GM21381 (cell line): ENCODE results near the gene ENTPD2.

Source experiments
- ATAC-seq: cut with Tn5 transposase; IDR thresholded peaks from one replicate; pipeline ENCODE4 v1.9.1; 2021; ENCODE audit warnings: mild to moderate bottlenecking, moderate library complexity; ENCODE audit not compliant: unreplicated experiment

Gene ENTPD2

DNA sequence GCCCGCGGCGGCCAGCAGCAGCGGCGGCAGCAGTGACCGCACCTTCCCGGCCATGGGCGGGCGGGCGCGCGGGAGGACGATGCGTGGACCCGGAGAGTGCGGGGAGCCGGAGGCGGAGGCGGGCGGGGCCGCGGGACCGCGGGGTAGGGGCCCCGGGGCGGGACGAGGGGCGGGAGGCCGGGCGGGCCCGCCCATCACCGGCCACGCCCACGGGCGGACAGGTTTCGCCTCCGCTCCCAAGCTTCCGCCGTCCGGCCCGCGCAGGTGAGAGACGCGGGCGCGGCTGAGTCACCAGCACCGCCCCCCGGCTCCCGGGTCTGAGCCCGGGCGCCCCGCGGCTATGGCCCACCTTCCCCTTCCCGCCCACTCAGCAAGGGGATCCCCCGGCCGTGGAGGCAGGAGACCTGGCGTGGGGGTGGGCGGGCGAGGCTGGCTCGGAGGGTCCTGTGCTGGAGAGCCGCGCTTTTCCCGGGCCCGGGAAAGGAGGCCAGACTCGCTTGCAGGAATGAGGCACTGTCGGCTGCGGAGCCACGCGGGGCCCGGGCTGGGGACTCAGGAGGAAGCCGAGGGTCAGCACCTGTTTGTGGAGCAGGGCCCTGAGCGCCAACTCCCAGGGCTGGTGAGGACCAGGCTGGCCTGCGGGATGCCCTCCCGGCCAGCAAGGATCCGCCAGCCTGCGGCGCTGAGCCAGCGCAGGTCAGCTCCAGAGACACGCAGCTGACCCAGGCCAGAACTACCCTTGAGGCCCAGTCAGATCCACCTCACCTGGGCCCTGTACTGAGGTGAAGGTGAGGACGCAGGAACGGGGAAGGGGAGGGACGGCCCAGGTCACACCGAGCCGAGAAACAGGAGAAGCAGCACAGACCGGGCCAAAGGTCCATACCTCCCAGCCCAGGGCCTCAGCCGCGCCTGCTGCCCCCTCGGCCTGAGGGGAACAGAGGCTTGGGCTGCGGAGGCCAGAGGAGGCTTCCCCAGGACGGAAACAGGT lies at the start of gene ENTPD2:
ENTPD2 (minus strand) TSS at position 118 of the 988 bp plus-strand sequence; CDS start at position 54, 64 bp downstream.
- ATAC-seq = no peak

DNA sequence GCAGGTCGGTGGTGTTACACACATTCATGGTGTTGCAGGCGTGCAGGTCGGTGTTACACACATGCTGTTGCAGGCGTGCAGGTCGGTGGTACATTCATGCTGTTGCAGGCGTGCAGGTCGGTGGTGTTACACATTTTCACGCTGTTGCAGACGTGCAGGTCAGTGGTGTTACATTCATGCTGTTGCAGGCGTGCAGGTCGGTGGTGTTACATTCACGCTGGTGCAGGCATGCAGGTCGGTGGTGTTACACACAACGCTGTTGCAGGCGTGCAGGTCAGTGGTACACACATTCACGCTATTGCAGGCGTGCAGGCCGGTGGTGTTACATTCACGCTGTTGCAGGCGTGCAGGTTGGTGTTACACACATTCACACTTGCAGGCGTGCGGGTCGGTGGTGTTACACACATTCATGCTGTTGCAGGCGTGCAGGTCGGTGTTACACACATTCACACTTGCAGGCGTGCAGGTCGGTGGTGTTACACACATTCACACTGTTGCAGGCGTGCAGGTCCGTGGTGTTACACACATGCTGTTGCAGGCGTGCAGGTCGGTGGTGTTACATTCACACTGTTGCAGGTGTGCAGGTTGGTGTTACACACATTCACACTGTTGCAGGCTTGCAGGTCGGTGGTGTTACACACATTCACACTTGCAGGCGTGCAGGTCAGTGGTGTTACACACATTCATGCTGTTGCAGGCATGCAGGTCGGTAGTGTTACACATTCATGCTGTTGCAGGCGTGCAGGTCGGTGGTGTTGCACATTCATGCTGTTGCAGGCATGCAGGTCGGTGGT lies 49.5 kb upstream of the ENTPD2 start:
- ATAC-seq = no peak

DNA sequence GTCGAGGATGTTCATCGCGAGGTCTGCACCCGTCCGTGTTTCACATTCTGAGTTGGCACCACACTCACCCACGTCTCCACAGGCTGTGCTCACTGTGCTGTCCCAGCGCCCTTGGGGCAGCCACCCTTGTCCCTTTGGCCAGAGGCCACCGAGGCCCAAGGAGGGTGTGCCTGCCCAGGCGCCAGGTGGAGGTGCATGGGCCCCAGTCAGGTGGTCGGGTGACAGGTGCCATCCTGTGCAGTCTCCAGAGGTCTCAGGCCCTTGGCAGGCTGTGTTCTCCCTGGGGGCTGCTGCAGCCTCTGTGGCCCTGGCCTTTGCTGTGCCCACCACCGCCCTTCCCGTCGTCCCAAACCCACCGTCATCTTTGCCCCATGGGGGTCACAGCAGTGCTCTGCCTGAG lies 45.4 kb upstream of the ENTPD2 start:
- no peak for ATAC-seq

DNA sequence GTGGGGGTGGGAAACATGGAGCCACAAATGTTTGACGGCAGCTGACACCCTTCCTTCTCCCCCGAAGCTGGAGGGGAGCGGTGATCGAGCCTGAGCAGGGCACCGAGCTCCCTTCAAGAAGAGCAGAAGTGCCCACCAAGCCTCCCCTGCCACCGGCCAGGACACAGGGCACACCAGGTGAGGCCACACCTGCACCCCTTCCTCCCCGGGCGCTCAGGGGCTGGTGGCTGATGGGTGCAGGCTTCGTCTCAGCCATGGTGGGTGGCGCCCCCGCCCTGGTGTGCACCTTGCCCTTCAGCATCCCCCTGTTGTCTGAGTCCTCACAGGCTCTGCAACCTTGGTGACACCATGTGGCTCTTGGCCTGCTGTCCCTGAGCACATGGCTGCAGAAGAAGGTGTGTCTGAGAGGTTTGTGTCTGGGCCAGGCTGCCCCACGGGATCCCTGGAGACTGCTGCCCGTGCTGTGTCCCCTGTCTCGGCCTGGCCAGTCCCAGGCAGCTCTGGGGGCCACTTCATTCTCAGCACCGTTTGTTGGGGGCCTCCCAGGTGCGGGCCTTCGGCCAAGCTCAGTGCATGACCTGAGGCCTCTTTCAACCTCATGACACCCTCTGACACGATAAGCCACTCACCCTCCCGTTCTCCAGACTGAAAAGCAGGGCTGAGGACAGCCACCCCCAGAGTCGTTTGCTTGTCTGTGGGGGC lies 44.1 kb upstream of the ENTPD2 start:
- no peak for ATAC-seq

DNA sequence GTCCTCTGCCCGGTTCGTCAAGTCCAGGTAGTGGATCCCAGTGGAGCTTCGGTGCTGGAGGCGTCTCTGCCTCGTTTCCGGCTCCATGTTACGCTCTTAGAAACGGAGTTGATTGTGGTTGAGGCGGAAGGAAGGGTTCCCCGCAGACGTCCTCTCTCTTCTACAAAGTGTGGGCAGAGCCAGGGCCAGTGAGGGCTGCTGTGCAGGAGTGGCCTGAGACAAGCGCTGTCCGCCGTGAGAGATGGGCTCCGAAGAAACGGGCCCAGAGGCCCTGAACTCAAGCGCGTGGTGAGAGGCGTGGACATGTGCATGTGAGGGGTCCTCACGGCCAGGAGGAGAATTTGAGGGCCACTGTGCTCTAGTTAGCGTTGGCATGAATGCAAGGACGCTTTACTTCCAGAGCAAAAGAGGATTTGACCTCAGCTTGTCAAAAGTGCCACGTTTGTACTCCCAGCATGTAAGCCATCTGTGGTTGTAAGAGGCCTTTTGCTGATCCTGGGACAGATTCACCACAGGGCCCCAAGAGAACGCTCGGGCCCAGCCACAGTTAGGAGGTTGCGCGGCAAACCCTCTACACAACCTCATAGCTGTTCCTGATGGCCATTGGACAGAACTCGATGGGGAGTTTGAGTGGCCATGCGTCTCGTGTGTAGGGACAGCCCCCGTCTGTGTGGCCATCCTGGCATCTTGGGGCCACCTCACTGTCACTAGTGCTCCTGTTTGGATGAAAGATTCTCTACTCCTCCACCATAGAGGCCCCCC lies 43.1 kb upstream of the ENTPD2 start:
- no peak for ATAC-seq

DNA sequence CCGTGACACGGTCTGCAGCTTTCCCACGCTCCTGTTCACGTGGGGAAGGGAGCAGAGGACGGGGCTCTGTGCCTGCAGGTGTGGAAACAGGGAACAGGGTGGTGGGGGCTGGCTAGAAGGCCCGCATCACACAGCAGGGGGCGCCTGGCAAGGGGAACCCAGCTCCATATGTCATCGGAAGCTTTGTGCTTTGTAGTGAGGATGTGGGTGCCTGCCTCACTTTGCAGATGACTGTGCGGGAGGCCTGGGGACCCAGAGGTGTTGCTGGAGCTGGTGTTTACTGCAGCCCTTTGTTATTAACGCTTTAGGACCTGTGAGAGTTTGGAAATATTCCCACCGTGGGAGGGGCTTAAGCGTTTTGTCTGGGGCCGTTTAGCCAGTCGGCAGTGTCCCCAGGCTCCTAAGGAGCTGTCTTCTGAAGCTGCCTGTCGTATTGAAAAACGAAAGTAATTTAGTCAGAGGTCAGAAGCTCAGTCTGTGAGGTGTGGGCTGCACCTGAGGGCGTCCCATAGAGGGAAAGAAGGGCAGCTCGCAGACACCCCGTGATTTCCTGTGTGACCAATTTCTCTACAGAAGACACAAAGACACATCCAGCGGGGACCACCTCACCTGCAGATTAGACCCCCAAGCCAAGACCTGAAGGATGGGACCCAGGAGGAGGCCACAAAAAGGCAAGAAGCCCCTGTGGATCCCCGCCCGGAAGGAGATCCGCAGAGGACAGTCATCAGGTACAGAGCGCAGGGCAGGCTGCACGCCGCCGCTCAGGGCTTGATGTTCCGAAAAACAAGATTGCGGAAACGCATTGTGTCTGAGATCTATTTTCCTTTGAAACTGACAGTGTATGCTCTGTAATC lies 42.0 kb upstream of the ENTPD2 start:
- ATAC-seq = peak; percentile 64

DNA sequence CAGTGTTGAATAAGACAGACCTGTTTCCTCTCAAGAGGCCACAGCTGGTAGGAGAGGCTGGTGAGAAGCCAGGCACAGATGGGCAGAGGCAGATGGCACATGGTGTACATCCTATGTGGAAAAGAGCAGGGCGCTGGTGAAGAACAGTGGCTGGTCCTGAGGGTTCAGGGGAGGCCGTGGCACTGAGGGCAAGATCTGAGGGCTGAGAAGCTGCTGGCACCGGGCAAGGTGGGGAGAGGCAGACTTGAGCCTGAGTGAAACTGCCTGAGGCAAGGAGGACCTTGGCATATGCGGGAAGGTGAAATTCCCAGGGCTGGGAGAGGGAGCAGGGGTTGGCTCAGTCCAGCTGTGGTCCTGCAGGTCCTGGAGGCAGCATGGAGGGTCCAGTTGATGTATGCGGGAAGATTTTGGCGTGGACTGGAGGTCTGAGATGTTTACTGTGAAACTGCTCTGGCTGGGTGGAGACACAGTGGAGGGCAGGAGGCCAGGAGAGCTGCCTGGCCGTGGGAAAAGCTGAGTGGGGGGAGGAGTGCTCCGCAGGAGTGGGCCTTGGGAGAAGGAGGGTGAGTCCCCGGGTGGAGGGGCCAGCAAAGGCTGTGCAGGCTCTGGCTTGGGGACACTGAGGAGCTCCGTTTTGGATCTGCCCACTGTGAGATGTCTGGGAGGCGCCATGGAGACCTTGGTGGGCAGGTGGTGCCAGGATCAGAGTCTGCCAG lies 35.5 kb upstream of the ENTPD2 start:
- no peak for ATAC-seq

DNA sequence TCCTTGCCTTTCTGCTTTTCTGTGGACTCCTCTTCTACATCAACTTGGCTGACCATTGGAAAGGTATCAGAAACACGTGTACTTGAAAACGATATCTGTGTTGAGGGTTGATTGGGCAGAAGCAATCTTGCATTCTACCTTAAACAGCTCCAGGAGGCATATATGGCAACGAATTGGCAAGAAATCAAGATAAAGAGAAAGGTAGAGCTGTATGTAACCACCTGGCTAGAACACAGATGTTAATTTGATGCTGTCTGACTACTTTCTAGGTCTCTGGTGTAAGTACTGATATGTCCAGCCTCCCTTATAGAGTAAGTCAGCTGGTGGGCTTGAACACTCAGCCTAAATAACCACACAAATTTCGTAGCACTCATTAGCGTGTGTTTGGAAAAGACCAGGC lies 34.3 kb upstream of the ENTPD2 start:
- no peak for ATAC-seq

DNA sequence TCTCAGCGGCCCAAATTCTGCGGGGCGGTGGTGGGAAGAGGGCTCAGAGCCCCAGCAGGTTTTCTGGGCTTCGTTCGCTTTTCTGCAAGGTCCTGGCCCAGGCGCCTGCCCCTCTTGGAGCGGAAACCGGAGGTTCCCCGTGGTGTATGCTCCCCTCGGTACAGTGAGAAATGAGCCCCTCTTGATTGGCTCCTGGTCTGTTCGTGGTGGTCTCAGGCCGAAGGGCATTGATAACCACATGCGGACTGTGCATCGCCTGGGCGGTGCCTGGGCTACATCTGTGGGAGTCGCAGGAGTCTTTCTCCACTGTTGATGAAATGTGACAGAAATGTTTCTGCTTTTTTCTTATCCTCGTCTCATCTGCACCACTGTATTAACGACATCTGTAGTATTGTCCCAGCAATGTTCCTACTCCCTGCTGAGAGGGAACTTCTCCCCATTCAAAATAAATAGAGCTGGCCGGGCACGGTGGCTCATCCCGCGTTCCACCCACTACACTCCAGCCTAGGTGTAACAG lies 33.6 kb upstream of the ENTPD2 start:
- ATAC-seq = no peak

DNA sequence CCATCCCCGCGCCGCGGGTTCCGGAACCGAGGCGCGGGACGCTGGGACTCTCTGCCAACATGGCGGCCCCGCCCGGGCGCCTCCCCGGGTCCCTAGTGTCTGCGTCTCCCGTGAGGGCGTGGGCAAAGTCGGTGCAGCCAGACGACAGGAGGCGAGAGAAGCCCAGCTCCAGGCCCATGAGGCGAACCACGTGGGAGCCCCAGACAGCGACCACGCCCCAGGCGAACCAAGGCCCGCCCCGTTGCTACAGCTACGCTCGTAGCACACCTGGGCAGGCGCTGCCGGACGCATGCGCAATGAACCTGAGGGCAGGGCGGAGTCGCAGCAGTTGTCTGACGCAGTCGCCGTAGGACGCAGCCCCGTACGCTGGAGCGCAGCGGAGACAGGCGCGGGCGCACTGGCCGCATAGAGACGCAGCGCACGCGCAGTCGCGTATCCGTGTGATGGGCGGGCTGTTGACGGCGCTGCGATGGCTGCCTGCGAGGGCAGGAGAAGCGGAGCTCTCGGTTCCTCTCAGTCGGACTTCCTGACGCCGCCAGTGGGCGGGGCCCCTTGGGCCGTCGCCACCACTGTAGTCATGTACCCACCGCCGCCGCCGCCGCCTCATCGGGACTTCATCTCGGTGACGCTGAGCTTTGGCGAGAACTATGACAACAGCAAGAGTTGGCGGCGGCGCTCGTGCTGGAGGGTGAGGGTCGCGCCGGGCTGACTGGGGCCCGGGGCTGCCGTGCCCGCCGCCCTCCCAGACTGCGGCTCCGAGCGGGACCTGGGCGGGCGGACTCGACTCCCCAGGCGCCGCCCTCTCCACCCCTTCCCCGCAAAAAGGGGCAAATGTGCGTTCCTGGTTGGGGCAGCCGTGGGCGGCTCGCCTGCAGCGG lies 32.9 kb upstream of the ENTPD2 start, which contains the start of gene MAN1B1:
MAN1B1 (plus strand) TSS at position 455 of the 878 bp plus-strand sequence; CDS start at position 470, 15 bp downstream.
- peak; percentile 78 for ATAC-seq

DNA sequence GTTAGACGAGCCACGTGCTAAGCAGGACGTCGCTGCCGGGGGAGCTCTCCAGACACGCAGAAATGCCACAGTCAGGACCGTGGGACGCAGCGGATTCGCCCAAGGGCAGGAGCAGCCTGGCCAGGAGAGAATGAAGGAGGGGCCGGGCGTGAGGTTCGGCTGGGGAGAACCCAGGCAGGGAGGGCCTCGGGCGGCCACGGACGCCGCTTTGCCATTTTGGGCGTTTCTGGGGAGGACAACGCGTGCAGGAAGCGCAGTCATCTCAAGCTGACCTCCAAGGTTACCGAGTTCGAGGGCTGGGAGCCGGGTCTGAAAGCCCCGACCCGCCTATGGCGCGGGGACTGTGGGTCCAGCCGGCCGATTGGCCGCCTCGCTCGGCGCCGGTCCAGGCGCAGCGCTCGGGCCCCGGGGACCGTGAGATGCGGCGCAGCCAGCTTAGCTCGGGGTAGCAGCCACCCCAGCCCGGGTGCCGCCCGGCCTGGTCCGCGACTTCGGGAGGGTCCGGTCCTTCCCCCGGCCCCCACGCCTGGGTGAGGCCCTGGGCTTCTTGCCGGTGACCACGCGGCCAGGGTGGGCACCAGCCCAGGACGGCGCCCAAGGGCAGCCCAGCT lies 32.2 kb upstream of the ENTPD2 start:
- ATAC-seq = no peak

DNA sequence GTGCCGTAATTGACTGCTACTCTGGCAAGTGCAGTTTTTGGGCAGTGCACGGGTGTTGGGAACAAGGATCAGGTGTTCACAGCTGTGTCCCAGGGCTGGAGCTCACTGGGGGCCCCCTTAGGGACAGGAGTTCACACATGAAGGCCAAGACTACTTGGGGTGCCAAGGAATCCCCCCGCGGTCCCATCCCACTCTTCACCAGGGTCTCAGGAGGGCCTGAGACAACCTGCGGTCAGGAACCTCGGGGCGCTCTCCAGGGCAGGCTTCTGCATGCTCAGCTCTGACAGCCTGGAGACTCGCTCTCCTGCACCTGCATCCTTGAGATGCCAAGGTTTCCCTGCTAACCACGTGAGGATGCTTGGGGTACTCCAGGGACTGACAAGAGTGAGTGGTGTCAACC lies 30.7 kb upstream of the ENTPD2 start:
- no peak for ATAC-seq

DNA sequence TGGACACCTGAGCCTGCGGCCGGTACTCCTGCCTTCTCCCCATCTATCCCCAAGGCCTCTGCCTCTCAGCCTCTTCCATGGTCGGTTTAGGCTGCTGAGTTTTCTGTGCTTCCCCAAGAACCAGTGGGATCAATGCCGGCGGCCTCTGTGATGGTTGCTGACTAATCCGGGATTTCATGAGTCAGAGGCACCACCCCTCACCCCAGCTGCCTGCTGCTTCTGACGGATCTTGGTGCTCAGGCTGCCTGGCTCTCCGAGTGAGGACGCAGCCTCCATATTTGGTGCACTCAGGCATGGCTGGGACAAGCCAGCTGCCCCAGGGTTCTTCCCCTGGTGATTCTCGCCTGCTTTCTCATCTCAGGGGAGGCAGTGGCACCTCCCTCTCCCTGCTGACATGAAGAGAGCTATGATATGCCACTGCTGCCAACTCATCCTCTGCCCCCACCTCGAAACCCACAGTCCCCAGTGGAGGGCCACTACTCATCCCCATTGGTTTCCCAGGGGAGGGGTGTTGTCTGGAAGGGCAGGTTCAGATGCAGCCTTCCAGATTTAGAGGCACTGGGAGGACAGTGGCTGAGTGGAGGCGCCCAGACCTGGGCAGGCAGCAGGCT lies 29.6 kb upstream of the ENTPD2 start:
- no peak for ATAC-seq

DNA sequence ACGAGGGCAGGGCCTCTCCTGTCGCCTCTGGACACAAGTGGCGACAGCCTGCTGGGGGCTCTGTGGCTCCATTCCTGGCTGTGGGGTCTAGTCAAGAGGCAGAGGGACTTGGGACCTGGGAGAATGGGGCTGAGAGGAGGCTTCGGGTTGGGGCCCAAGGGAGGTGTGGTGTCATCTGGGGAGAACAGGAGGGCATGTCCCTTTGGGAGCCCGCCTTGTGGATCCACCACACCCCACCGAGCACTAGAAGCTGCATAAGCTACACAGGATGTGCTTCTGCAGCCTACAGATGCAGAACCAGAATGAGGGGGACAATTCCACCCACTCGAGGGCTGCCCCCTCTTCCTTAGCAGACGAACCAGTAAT lies 29.0 kb upstream of the ENTPD2 start:
- ATAC-seq = no peak

DNA sequence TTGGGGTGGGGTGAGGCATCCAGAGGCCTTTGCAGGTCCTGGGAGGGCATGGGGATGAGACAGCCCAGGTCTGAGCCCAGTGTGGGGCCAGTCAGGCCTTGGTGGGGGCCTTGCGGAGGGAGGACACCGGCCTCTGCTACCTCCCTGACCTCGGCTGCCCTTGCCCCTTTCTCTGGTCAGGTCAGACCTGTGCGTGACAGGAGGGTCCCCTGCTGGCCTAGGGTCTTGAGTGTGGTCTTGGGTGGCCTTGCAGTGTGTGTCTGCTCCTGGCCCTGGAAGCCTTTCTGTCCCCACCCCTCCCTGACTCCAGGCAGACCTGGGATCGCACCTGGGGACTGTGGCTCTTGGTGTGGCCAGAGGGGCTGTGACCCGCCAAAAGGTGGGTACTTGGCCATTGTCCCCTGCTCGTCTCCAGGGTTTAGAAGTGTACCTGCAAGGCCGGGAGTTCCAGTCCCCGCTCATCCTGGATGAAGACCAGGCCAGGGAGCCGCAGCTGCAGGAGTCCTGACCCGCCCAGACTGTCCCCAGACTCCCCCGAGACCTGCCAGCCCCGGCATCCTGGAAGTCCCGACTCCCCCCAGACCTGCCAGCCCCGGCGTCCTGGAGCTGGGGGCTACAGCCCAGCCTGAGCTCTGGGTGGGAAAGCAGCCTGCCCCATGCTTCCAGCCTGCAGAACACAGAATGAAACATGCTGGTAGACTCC lies 28.5 kb upstream of the ENTPD2 start:
- ATAC-seq = no peak
